Fibroblast of the conjunctiva (primary cell): ENCODE data around the gene TP53BP1.

Source experiments
- DNase-seq: peaks from one replicate; pipeline ENCODE4 v3.0.0-alpha.2; 2010; ENCODE audit warnings: low read depth

The TP53BP1 gene

DNA sequence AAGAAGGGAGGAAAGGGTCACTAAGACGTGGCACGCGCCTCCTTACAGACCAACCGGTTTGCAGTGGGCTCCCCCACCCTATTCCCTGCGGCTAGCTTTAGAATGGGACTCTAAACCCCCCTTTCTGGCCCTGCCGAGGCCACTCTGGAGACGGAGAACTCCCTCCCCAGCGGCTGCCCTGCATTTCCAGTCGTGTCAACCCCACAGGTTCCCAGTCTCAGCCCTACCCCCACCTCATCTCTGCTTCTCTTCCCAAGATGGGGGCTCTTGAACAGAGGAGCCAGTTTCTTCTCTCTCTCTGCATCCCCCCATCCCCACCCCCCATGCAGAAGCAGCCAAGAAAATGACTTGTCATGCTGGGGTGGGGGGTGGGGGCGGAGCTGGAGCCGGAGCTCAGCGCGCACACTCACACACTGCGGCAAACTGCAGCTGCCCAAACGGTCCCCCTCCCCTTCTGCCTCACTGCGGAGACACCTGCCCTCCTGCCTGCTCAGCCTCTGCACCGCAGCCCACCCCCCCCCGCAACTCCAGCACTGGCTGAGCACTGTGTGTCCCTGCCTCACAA, 25.3 kb upstream of the TP53BP1 start:
- DNase-seq: no peak

DNA sequence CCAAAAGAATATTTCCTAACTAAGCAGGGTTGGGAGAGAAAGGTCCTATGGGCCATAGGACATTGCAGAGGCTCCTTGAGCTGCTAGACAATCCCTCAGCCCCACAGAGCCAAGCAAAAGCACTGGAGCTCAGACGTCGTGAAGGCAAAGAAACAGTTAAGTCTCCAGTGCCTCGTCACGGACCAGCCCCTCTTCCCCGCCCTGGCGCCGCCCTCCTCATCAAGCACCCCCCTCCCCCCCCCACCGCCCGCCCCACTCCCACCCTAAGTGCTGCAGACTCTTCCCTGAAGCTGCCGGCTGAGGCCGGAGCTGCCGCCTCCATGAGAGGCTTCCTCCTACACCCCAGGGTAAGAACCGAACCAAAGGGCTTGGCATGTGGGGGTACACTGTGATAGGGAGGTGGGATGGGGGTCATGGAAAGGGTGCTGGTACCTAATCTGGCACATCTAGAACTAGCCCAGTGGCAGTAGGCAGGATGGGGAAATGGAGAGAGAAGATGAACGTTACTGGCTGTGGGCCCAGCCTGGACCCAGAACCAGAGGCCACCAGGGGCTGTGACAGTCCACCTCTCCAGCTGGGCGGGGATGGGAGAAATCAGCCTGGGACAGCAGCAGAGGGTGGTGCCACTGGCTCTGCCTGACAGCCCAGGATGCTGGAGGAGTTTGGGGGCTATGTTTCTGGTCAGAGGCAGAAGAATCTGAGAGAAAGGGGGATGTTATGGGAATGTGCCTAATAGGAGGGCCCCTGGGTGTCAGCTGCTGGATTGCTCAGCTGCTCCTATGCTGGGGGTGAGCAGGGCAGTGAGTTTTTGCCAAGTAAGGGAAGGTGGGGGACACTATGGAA, 24.6 kb upstream of the TP53BP1 start, which contains the start of gene MAP1A:
TSS of gene MAP1A (plus strand) at position 255 of the 843 bp plus-strand sequence. CDS start 3,866 bp downstream, outside the sequence.
- peak; percentile 43 for DNase-seq

DNA sequence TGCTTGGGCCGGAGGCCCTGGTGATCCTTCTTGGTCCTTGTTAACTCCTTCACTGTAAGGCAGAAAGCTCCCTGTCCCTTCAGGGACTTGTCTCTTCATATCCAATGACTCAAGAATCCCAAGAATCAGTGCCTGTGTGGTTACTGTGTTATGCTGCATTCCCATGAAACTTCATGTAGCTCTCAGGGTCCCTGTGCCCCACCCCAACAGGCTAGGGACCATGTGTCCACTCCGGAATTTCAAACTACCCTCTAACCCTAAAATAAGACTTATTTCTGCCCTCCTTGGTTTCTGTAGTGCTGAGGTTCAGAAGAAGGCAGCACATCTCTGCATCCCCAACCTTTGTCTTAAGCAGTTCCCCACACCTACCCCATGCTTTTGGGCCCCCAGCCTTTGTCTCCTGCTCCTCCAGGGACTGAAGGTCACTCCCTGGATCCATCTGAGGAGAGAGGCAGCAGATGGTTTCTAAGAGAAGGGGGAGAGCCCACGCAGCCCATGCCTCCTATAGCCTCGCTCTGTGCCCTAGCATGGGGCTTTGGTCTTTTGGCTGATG, 23.9 kb upstream of the TP53BP1 start:
- peak; percentile 42 for DNase-seq

DNA sequence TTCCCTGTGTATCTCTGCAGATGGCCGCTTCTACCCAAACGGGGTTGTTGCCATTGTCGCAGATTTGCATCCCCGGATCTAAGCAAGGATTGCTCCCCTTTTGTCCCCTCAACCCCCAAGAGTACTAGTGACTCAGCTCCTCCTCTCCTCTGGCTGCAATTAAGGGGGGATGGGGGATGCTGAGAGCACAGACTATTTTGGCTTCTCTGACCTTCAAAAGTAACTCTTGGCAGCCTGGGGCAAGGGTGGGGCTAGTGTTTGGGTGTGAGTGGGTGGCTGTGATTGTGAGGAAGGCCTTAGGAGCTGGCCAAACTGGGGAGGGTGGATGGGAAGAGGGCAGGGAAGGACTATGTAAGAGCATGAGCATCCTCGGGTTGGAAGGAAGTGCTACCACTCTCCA, 23.2 kb upstream of the TP53BP1 start:
- DNase-seq: peak; percentile 56

DNA sequence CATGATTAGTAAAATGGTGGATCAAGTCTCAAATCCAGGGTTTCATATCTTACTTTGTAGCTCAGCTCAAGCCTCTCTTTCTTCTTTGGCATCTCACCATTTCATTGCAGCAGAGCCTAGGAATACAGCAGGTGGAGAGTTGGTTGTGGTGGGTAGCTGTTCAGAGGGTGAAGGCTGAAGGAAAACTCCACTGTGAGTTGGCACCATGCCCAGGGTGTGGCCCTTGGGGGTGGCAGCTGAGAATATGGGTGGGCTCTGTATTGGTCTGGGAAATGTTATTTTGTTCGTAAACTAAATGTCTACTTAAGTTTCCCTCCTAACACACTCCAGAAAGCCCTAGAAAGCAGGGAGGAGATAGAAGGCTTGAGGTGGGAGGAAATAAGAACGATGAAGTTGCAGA, 22.8 kb upstream of the TP53BP1 start:
- DNase-seq: no peak

DNA sequence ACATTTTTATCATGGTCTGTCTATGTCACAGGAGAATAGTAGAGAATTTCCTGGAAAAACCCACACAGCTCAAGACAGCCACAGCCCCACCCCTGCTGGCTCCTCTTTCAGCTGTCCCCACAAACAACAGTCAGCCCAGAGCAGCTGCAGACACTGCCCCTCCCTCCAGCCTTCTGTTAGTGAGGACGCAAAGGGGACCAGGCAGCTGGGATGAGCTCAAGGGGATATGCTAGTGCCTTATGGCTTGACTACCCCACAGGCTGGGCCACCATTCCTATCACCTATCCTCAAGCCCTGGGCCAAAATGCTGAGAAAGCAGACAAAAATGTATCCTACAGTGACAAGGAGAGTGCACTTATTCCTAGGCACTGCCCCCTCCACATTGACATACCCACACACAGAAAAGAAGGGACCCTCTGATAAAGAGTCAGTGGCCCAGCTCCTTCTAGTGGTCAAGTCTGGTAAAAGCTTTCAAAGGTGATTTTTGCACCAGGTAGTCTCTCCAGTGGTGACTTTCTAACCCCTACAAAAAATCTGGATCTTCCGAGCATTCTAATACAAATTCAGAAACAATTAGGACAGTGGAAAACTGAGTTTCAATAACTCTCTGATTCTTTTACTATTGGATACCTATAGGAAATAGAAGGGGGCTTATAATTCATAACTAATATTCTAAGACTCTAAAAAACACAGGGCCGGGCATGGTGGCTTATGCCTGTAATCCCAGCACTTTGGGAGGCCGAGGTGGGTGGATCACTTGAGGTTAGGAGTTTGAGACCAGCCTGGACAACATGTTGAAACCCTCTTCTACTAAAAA, 21.5 kb upstream of the TP53BP1 start:
- no peak for DNase-seq

DNA sequence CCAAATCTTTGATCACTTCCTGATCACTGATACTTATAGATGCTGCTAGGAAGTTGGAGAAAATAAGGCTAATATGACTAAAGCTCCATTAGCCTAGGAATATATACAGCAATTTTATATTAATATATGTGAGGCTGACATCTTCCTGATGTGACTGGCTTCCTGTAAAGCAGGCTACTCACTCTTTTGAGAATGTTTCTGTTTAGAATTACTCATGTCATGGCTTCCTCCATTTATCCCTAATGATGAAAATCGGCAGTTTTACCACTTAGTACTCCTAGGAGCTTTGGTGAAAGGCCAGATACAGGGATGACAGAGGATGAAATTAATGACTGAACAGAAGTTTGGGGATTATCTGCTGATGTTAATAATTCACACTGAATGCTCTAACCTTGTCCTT, 20.6 kb upstream of the TP53BP1 start:
- DNase-seq: no peak

DNA sequence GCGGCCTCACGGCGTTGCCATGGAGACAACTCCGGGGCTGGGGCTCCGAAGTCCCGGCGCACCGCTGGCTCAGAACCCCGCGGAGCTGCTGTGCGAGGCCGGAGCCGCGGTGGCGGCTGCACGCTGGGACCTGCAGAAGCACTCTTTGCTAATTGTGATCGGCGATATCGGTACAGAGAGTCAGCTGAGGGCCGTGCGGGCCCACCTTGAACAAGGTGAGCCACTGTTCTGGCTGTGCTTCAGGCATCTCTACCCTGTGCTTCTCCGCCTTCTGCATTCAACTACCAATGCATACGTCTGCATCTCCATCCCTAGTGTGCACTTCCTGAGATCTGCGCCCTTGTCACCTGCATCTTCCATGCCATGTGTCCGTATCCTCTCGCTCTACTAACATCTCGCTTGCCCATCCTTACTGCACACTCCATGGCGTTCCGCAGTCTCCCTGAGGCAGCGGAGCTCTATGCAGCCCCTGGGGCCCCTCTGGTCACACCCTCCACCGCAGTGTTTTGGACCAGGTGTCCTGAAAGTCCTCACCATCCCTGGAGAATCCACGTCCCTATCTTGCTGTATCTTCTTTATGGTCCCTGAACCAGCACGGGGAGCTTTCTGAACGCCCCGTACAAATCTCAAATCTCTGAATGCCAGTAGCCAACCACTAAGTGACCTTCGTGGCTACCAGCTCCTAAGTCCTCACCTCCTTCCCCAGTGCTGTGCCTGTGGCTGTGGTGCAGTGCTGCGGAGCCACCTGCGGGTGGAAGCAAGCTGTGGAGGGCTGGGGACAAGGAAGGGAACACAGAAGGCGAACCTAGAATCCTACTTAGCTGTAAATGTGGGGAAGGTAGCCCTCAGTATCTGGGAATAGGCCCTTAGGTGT, 18.3 kb upstream of the TP53BP1 start:
- no peak for DNase-seq

DNA sequence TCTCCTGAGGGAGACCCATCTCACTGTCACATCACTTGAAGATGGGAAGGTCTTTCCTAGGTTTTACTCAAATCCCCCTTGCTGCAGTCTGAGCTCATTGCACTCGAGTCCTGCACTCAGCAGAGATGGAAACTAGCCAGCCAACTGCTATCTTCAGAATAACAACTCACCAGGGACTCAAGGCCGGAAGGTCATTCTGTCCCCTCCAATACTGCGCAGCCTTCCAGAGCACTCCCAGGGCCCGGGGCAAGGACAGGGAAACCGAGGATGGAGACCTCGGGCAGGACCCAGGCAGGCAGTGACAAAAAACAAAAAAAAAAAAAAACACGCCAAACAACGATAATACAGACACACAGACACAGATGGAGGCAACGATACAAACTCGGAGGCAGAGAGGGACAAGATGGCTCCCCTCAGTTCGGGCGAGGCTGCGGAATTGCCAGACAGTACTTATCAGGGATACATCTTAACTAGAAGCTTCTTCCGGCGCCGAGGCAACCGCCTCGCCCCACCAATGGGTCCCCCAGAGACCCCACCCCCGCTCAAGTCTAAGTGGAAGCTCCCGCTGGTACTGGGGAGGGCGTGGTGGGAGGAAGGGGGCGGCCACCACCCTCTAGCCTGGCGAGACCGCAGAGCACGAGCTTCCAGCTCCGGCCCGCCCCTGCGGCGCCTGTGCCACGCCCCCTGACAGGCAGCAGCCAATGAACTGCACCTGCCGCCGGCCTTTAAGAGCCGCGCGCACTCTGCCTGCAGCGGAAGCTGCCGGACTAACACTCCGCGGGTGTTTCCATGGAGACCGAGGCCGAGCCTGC, 17.4 kb upstream of the TP53BP1 start:
- DNase-seq: peak; percentile 99

DNA sequence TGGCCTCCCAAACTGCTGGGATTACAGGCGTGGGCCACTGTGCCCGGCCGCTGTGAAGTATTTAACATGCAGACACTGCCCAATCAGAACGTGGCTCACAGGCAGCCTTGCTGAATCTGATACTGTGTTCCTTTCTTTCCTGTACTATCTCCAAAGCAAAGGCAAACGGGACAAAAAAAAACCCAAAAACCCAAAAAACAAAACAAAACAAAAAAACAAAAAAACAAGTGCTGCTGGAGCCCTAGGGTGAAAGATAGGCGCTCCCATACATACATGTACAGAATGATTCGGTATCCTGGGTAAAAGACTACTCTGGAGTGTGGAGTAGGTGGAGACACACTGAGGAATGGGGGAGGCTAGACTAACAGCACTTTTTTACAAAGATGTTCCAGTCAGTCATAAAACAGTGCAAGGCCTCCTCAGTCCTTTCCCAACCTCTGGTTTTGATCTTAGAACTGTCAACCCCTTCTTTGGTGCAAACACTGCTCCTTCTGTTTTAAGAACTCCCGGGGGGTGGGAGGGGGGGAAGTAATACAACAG, 16.8 kb upstream of the TP53BP1 start:
- DNase-seq: no peak

DNA sequence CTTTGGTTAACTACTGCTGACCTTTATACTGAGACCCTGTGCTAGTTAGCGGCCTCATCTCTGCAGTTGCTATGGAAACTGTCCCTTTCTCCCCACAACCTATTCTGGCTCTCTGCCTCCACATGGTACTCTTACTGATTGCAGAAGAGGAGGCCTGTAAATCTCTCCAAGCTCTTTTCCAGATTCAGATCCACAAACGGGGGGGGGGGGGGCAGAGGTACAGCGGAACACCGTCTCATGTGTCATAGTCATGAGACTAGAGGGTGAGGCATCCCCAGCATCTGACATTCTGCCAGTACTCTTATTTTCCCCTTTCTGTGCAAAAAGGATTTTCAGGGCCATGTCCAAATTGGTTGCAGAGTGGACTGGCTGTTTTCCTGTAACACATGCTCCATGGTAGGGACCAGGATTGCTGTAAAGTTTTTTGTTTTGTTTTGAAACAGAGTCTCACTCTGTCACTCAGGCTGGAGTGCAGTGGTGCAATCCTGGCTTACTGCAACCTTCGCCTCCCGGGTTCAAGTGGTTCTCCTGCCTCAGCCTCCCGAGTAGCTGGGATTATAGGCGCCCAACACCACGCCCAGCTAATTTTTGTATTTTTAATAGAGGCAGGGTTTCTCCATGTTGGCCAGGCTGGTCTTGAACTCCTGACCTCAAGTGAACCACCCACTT, 16.2 kb upstream of the TP53BP1 start:
- peak; percentile 62 for DNase-seq

DNA sequence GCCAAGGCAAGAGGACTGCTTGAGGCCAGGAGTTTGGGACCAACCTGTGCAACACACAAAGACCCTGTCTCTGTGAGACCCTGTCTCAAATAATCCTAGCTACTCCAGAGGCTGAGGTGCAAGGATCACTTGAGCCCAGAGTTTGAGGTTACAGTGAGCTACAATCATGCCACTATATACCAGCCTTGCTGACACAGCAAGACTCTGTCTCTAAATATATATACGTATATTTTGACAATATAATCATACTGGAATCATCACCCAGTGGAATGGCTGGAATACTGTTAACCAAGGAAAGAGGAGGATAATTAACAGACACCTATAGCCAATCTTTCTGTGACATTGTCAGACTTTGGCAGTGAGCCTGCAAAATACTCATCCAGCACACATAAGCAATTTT, 15.5 kb upstream of the TP53BP1 start:
- DNase-seq: no peak

DNA sequence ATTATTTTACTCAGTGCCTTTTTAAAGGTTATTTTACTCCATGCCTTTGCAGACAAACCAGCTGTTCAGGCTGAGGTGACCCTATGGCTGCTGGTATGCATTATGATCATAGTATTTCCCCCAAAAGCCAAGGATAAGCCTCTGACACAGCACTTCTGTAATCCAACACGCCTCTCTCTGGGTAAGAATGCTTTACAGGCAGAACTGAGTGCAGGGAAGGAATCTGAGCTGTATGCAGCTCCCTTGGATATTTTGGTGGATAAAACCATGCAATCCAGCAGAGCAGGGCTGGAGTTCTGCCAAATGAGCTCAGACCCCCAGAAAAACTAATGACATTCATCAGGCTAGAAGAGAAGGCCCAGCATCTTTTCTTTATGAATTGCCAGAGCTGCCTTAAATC, 12.8 kb upstream of the TP53BP1 start:
- peak; percentile 46 for DNase-seq

DNA sequence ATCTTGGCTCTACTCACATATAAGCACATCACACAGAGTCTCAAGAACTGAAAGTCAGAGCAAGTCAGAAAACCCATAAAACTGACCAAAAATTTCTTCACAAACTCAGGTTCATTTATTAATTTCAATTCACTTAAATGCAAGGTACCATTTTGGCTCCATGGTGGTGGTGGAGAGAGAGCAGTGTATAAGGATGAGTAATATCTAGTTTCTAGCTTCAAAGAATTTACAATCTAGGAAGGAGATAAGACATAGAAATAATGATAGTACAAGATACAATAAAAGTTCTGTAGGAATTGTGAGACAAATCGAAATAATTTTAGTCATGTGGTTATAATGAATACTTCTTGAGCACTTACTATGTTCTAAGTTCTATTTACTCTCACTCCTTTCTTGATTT, 6.7 kb upstream of the TP53BP1 start:
- no peak for DNase-seq

DNA sequence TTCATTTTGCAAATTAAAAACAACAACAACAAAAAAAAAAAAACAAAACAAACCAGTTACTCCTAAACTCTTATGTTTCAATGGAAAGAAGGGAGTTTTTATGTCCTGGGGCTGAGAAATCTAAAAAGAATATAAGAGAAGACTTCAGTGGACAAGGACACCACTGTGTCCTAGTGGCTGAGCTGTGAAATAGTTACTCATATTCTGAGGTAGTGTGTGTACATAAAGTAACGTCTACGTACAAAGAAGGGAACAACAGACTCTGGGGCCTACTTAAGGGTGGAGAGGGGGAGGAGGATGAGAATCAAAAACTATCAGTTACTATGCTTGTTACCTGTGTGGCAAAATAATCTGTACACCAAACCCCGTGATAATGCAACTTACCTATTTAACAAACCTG, 6.0 kb upstream of the TP53BP1 start:
- no peak for DNase-seq

DNA sequence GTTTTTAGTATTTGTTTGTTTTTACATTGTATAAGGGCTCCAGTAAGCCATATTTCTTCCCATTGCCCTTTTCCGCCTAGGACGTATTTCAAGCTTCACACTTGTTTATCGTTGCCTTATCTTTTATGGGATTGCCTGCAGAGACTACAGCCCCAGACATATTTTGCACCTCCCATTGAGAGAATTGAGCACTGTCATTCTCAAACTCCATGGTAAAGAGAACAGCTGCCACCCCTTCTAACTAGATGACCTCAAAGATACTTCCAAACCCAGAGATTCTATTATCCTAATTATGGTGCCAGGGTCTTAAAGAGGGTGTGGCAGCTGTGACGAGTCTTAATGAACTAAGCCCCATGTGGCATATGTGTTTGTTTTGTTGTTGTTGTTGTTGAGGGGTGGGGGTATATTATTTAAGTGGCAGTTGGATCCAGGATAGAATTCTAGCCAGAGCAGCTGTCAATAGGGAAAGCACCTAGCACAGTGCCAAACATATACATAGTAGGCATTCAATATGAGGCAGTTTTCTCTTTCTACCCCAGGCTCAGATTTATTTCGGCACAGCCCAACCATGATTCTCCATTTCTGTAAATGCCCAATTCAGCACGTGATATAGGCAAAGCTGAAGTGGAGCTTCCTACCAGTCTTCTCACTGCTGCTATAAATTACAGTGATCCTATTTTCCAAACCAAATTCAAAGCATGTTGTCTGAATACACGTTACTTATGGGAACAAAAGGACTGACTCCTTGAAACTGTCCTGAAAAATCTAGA, 932 bp upstream of the TP53BP1 start:
- no peak for DNase-seq

DNA sequence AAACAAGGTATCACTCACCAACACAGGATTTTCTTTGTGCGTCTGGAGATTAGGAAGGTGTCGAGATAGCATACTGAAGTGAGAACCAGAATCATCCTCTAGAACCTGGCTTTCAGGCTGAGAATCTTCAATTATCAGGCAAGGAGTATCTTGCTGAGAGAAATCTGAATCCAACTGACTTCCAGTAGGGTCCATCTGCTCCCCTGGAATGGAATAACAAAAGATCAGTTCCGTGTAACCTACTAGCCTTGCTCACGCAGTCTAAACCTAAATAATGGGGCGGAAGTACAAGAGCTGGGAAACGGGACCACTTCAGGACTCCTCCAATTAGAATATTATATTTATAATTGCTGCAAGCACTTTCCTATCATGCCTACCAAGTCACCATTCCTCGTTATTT, 690 bp downstream of the TP53BP1 start:
- no peak for DNase-seq

DNA sequence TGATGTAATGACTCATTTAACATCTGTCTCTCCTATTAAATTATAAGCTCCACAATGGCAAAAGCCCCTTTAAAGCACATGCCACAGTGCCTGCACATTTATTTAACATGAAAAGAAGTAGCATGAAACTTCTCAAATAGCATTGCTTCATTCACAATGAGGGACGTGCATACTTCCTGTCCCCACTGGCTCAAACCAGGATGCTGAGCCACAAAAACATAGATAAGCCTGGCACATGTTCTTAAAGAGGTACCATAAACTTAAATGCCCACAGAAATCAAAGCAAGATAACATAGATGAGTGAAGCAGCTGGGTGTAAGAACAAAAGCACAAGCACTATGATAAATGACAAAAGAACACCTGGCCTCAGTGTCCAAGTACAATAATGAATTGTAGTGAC, 3.8 kb downstream of the TP53BP1 start:
- no peak for DNase-seq

DNA sequence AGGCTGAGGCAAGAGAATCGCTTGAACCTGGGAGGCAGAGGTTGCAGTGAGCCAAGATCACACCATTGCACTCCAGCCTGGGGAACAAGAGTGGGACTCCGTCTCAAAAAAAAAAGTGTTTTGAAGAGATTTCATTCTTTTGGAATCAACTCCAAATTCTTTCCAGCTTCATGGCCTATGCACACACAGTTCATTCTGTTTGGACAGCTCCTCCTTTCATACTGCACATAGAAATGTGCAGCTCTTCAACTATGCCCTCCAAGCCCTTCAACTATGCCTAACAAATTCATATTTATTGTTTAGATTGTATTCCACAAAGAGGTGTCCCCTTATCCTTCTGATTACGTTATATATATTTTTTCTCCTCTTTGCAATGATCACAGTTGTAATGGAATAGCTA, 4.2 kb downstream of the TP53BP1 start:
- no peak for DNase-seq
